Right lobe of liver (tissue), 6 donors: ENCODE data around the gene ADAMTS14. TPM values are rescaled to one million over a fixed set of nuclear protein-coding genes. Genes with fewer than 3 reads are reported as not detected.
A peak's percentile ranks its signal among the peaks of the same experiment; 100 is the strongest.

Source experiments
- ATAC-seq, 4 donors: fragments of 200-7000 bp; cut with Tn5 transposase; one replicate each; pipeline ENCODE4 v1.9.1; 2020; ENCODE audit warnings: mild to moderate bottlenecking in 4 of 4, moderate library complexity in 4 of 4
- DNase-seq, 3 donors: peaks; one replicate each; pipeline ENCODE4 v3.0.0-alpha.2; 2020
- H3K27ac ChIP-seq, 3 donors: fragments of 200-600 bp; one replicate each; pipeline ENCODE4 v1.8.0; 2022
- H3K27me3 ChIP-seq, 2 donors: fragments of 200-600 bp; one replicate each; pipeline ENCODE4 v1.8.0; 2022
- H3K36me3 ChIP-seq, 4 donors: fragments of 200-600 bp; sonication (generic) in 1 of 4; one replicate each; pipeline versions ENCODE4 v1.5.1 to v1.8.0; 2017 to 2022; ENCODE audit warnings: control low read depth in 1 of 4
- H3K4me1 ChIP-seq, 4 donors: fragments of 200-600 bp; sonication (generic) in 1 of 4; one replicate each; pipeline versions ENCODE4 v1.5.1 to v1.8.0; 2017 to 2022; ENCODE audit warnings: control low read depth in 1 of 4
- H3K4me3 ChIP-seq, 3 donors: fragments of 200-600 bp; one replicate each; pipeline ENCODE4 v1.8.0; 2022
- H3K9me3 ChIP-seq, 4 donors: fragments of 200-600 bp; sonication (generic) in 1 of 4; one replicate each; pipeline versions ENCODE4 v1.5.1 to v1.8.0; 2017 to 2022; ENCODE audit warnings: control low read depth in 1 of 4
- POLR2A ChIP-seq: fragments of 450-650 bp; IDR thresholded peaks from one replicate; pipeline ENCODE4 v1.6.1; 2017; ENCODE audit warnings: antibody characterized with exemption, mild to moderate bottlenecking
- WGBS: methylation state at CpG from one replicate; pipeline ENCODE4 v1.1.6; 2018; ENCODE audit warnings: low coverage, low lambda C conversion rate; ENCODE audit not compliant: insufficient coverage; ENCODE audit errors: missing lambda C conversion rate; 5-methylcytosine and 5-hydroxymethylcytosine counted together
- intact Hi-C, 2 donors: fragments of 100-400 bp; cut with DNase I; formaldehyde crosslinking; loops; one replicate each; pipeline versions ENCODE4 v1.11.2 to v1.14.1; 2022
- total RNA-seq, 6 experiments: library from RNA; depleted of rRNA in 2 of 6; stranded (reverse); fragments of >200 nt in 2 of 6; fragmentation: NEBNext Ultra II Directional in 3 of 6; extraction: Animal tissue kit (Norgen Biotek cat#: 25700) in 3 of 6; gene quantifications; one replicate each; pipeline versions ENCODE4 v1.1.0 to v1.2.4, GENCODE V29; 2016 to 2023
- TF ChIP-seq, protein P1 (sequence below), 4 donors: fragments of 200-600 bp in 3 of 4; fragments of 450-650 bp in 1 of 4; IDR thresholded peaks; one replicate each; pipeline versions ENCODE4 v1.5.1 to v1.8.0; 2016 to 2022; ENCODE audit warnings: antibody characterized with exemption in 4 of 4, mild to moderate bottlenecking in 2 of 4
- donor health status: DM: no; HTN: yes; CAD: no.
- donor health status: DM: no; HTN: no; CAD: no.
- donor health status: DM: no; HTN: no; CAD: no.
- donor health status: DM: no; HTN: yes; CAD: no.
- donor health status: DM: no; HTN: yes; CAD: no.

Gene ADAMTS14
- total RNA-seq, 6 experiments from 2014 or later: 0.06 to 0.18 (median 0.11) TPM

DNA sequence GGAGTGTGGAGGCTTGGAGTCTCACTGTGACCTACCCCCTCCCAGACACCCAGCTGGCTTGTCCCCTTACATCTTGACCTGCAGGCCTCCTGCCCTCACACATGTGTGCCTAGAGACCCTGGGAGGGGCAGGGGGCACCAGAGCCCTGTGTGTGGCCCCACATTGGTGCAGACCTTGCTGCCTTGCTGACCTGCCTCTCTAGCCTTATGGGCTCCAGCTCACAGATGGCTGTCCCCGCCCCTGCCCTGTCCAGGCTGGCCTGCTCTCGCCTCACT lies 9.4 kb downstream of the ADAMTS14 start:
- no peaks in the 10 kb centered on the region for H3K36me3 ChIP-seq
- WGBS: 81% methylated on average over 2 of the region's 2 CpGs
- TF ChIP-seq, protein P1, sequence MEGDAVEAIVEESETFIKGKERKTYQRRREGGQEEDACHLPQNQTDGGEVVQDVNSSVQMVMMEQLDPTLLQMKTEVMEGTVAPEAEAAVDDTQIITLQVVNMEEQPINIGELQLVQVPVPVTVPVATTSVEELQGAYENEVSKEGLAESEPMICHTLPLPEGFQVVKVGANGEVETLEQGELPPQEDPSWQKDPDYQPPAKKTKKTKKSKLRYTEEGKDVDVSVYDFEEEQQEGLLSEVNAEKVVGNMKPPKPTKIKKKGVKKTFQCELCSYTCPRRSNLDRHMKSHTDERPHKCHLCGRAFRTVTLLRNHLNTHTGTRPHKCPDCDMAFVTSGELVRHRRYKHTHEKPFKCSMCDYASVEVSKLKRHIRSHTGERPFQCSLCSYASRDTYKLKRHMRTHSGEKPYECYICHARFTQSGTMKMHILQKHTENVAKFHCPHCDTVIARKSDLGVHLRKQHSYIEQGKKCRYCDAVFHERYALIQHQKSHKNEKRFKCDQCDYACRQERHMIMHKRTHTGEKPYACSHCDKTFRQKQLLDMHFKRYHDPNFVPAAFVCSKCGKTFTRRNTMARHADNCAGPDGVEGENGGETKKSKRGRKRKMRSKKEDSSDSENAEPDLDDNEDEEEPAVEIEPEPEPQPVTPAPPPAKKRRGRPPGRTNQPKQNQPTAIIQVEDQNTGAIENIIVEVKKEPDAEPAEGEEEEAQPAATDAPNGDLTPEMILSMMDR (IDR thresholded peaks at IDR 0.05): no peak
- TF ChIP-seq POLR2A: no peak
- DNase-seq (peak in 1 of 3 donors; percentile 18), ATAC-seq (no peak)
- H3K4me3 ChIP-seq: no peak overlapping the region
- no peak overlapping the region for H3K27ac ChIP-seq
- H3K27me3 ChIP-seq: no peaks in the 10 kb centered on the region
- peaks cover 0 to 7% (median 0%) of the 10 kb centered on the region in 4 donors for H3K4me1 ChIP-seq
- no peaks in the 10 kb centered on the region for H3K9me3 ChIP-seq
- intact Hi-C loops: no loop called here

DNA sequence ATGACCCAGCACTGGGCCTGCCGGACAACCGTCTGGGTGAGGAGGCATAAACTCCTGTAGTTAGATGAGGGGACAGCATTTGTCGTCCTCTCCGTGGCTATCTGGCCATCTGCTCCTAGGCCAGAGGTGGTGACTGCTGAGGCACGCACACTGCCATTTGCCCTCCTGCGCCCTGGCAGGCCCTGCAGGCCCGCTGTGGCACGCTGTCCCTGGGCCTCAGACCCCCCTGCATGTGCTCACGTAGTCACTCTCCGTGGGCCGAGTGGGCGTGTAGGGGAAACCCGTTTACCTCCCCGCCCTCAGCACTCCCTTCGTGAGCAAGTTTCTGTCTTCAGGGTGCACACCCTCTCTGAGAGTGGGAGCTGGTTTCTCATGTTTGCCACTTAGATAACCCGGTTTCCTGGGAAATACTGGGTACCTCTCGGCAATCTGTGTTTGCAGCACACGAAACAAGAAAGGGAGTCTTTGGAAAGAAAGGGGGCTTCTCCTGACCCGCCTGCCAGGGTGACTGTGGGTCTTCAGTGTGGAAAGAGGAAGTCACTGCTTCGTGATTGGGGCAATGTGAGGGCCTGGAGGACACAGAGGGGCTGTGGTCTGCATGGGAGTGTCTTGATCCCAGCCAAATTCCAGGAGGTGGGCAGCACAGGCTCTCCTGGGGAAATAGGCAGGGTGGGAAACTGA lies 10.8 kb downstream of the ADAMTS14 start:
- ATAC-seq (no peak), DNase-seq (peak in 1 of 3 donors; percentile 43)
- no peak overlapping the region for H3K4me3 ChIP-seq
- H3K36me3 ChIP-seq: no peaks in the 10 kb centered on the region
- 54% methylated on average over 6 of the region's 20 CpGs for WGBS
- peaks cover 0 to under 1% (median 0%) of the 10 kb centered on the region in 4 donors for H3K4me1 ChIP-seq
- intact Hi-C loops: no loop called here
- no peaks in the 10 kb centered on the region for H3K27me3 ChIP-seq
- no peaks in the 10 kb centered on the region for H3K9me3 ChIP-seq
- no peak overlapping the region for H3K27ac ChIP-seq
- TF ChIP-seq POLR2A: no peak
- TF ChIP-seq, protein P1 (IDR thresholded peaks at IDR 0.05): no peak

DNA sequence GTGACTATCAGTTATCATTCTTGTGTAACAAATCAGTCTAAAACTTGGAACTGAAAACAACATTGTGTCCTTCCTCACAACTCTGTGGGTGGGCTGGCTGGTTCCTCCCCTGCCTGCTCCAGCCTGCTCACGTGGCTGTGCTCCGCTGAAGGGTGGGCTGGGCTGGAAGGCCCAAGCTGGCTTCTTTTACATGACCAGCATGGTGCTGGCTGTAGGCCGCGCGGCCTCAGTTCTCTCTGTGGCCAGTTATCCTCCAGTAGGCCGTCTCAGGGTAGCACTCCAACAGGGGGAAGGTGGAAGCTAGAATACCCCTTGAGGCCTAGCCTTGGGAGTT lies 11.3 kb downstream of the ADAMTS14 start:
- intact Hi-C loops: no loop called here
- H3K27ac ChIP-seq: no peak overlapping the region
- WGBS: 60% methylated on average over 2 of the region's 6 CpGs
- H3K36me3 ChIP-seq: no peaks in the 10 kb centered on the region
- H3K4me1 ChIP-seq: no peaks in the 10 kb centered on the region
- no peak for ATAC-seq
- peak in 1 of 3 donors; percentile 28 for DNase-seq
- no peaks in the 10 kb centered on the region for H3K27me3 ChIP-seq
- TF ChIP-seq, protein P1 (IDR thresholded peaks at IDR 0.05): no peak
- no peak for TF ChIP-seq POLR2A
- no peak overlapping the region for H3K4me3 ChIP-seq
- no peaks in the 10 kb centered on the region for H3K9me3 ChIP-seq

DNA sequence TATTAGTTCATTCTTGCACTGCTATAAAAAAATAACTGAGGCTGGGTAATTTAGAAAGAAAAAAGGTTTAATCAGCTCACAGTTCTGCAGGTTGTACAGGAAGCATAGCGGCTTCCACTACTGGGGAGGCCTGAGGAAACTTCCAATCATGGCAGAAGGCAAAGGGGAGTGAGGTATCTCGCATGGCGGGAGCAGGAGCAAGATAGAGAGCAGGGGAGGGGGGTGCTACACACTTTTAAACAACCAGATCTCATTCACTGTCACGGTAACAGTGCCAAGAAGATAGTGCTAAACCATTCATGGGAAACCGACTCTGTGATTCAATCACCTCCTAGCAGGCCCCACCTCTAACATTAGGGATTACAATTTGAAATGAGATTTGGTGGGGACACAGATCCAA lies 11.6 kb downstream of the ADAMTS14 start:
- DNase-seq (peak in 1 of 3 donors; percentile 6), ATAC-seq (no peak)
- Histone ChIP-seq H3K4me3 (no peak overlapping the region), H3K9me3 (no peaks in the 10 kb centered on the region), H3K27me3 (no peaks in the 10 kb centered on the region), H3K36me3 (no peaks in the 10 kb centered on the region), H3K4me1 (no peaks in the 10 kb centered on the region), H3K27ac (no peak overlapping the region)
- TF ChIP-seq, protein P1 (IDR thresholded peaks at IDR 0.05): no peak
- no peak for TF ChIP-seq POLR2A
- intact Hi-C loops: no loop called here
- 94% methylated on average over 3 of the region's 5 CpGs for WGBS

DNA sequence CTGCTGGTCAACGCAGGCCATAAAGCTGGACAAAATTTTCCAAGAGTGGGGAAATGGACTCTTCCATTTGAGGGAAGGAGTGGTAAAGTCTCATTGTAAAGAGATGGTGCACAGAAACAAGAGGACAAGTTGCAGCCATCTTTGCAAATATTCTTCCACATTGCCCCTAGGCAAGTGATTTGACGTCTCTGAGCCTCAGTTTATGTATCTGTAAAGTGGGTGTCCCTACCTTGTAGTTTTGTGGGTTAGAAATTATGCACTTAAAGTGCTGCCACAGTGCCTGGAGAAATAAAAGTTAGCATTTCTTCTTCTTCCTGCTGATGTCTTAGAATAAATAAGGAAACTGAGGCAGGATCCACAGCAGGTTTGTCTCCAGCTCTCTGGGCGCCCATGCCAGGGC lies 12.1 kb downstream of the ADAMTS14 start:
- no peaks in the 10 kb centered on the region for H3K36me3 ChIP-seq
- H3K4me1 ChIP-seq: no peaks in the 10 kb centered on the region
- intact Hi-C loops: no loop called here
- no peak overlapping the region for H3K4me3 ChIP-seq
- H3K27ac ChIP-seq: no peak overlapping the region
- ATAC-seq (no peak), DNase-seq (no peak)
- no peaks in the 10 kb centered on the region for H3K9me3 ChIP-seq
- TF ChIP-seq, protein P1 (IDR thresholded peaks at IDR 0.05): no peak
- no peak for TF ChIP-seq POLR2A
- no peaks in the 10 kb centered on the region for H3K27me3 ChIP-seq
- 100% methylated on average over 2 of the region's 3 CpGs for WGBS
